ENCODE data around the gene ZP2. TPM values are rescaled to one million over a fixed set of nuclear protein-coding genes. Genes with fewer than 3 reads are reported as not detected.
"Not testable (repeated sequence)": the region's sequence is repeated elsewhere in the genome, so short reads cannot be mapped to it uniquely, and the experiment has no call there.

Gene ZP2
- not detected for total RNA-seq

DNA sequence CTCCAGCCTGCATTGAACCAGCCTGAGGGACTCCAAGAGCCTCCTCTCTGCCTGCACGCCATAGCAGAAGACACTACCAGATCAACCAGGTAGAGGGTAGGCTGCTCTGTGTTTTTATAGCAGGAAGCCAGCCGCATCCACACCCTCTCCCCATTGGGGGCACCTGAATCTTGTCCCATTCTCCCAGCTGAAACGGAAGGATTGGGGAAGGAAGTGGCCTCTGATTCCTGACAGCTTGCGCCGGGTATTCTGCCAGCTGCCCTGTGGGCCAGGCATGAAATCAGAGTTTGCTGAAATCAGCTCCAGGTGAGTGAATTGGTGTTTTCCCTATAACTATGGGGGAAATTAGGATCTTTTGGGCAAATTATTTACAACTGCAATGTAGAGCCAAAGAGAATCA, at the start of gene ZP2:
ZP2 (minus strand) TSS at position 89 of the 400 bp plus-strand sequence; CDS start at position 62, 27 bp downstream.
- Mint-ChIP-seq H3K4me1 (no peaks in the 10 kb centered on the region), H3K36me3 (ENCODE audit: low read depth) (no peaks in the 10 kb centered on the region), H3K4me3 (no peak within 1 kb of the TSS), H3K27ac (no peak within 1 kb of the TSS), H3K9me3 (ENCODE audit: low read depth) (no peaks in the 10 kb centered on the region), H3K27me3 (peaks cover 14% of the 10 kb centered on the region)
- ATAC-seq (no peak), DNase-seq (no peak)
- ChIA-PET CTCF (no interaction called here), POLR2A (no interaction called here)
- intact Hi-C loops (cut with DNase I, micrococcal nuclease): no loop called here

DNA sequence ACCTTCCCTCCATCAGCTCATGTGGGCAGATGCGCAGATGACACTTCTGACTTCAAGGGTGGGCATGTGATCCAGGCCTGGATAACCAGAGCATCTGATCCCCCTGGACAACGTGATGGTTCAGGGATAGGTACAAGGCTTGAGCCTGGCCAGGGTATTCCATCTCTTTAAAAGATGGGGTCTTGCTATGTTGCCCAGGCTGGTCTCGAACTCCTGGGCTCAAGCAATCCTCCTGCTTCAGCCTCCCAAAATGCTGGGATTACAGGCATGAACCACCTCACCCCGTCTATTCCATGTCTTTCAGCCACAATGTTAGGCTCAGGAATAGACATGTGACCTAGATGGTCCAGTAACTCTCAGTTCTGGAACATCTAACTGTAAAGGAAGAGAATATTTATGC, 45.9 kb upstream of the ZP2 start:
- Mint-ChIP-seq H3K27me3 (peaks cover 8% of the 10 kb centered on the region), H3K9me3 (ENCODE audit: low read depth) (no peaks in the 10 kb centered on the region), H3K4me3 (no peak overlapping the region), H3K36me3 (ENCODE audit: low read depth) (no peaks in the 10 kb centered on the region), H3K4me1 (no peaks in the 10 kb centered on the region), H3K27ac (no peak overlapping the region)
- POLR2A ChIA-PET: no interaction called here
- no peak for DNase-seq
- intact Hi-C loops (cut with DNase I, micrococcal nuclease): no loop called here
- ATAC-seq: no peak
- CTCF ChIA-PET: no interaction called here

DNA sequence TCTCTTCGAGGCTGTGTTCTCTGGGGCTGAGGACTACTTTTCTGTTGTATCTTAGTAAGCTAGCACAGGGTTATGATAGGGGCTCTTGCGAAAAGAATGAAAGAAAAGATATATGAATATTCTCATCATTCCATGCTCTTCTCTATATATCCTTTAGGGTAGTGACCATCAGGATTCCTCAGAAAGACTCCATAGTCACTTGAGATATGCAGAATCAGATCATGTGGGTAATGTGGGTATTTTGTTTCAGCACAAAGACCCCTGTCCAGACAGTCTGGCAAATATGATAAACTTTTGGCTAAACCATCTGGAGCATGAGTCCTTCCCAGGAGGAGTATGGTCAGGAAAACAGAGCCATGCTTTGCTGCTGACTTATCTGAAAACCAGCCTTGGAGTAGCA, 45.3 kb upstream of the ZP2 start:
- H3K36me3 Mint-ChIP-seq (ENCODE audit: low read depth): no peaks in the 10 kb centered on the region
- intact Hi-C loops (cut with DNase I, micrococcal nuclease): no loop called here
- ATAC-seq (no peak), DNase-seq (no peak)
- H3K4me1 Mint-ChIP-seq: no peaks in the 10 kb centered on the region
- POLR2A ChIA-PET: no interaction called here
- peaks cover 8% of the 10 kb centered on the region for H3K27me3 Mint-ChIP-seq
- no peak overlapping the region for H3K27ac Mint-ChIP-seq
- H3K4me3 Mint-ChIP-seq: no peak overlapping the region
- CTCF ChIA-PET: no interaction called here
- H3K9me3 Mint-ChIP-seq (ENCODE audit: low read depth): no peaks in the 10 kb centered on the region

DNA sequence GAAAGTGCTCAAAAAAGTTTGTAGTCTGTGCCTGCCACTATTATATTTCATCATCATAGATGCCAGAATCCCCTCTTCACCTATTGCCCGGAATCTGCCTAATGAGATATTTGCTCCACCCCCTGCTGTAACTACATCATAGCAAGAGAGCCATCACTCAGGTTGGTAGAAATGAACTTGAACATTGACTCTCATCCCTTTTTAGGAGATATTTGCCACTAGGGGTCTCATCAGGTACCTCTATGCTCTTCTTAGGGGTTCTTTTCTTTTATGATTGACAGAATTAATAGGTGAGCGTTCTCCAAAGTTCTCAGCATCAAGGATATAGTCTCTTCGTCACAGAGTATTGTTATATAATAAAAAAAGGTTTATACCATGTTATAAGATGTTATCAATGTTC, 42.1 kb upstream of the ZP2 start:
- H3K4me1 Mint-ChIP-seq: no peaks in the 10 kb centered on the region
- ChIA-PET CTCF (interaction anchor here (0.6 kb wide), 1 partner anchor 22 kb away, joined by 3 read pairs; no protein-coding TSS in a partner anchor), POLR2A (interaction anchor here (0.6 kb wide), 1 partner anchor 16 kb away, joined by 4 read pairs; no protein-coding TSS in a partner anchor)
- peaks cover 19% of the 10 kb centered on the region for H3K27me3 Mint-ChIP-seq
- DNase-seq (no peak), ATAC-seq (no peak)
- H3K9me3 Mint-ChIP-seq (ENCODE audit: low read depth): no peaks in the 10 kb centered on the region
- intact Hi-C loops (cut with DNase I, micrococcal nuclease): no loop called here
- H3K4me3 Mint-ChIP-seq: no peak overlapping the region
- H3K36me3 Mint-ChIP-seq (ENCODE audit: low read depth): no peaks in the 10 kb centered on the region
- no peak overlapping the region for H3K27ac Mint-ChIP-seq

DNA sequence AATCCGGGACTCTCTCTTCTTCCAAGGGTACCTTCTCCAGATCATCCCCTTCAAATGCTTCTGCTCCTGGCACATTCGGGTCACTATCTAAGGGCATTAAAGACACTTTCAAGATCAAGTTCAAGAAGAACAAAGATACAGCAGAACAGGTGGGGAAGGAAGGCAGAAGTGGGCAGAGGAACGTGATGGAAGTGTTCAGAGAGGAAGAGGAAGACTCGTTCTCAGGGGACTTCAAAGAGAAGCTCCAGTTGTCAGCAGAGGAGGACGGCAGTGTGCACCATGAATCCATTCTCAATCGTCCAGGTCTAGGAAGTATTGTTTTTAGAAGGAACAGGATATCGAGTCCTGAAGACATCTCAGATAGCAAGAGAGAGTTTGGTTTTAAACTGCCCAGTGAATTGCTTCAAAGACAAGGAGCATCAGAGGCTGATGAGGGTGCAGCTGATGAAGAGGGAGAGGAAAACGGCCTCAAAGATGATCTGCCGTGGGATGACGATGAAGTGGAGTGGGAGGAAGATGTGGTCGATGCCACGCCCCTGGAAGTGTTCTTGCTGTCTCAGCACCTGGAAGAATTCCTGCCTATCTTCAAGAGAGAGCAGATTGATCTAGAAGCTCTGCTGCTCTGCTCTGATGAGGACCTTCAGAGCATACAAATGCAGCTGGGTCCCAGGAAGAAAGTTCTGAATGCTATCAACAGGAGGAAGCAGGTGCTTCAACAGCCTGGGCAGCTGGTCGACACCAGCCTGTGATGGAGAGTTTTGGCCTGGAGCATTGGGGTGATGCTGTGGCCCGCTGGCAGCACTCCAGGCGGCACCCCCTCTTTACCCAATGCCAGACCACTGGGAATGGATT, 38.9 kb upstream of the ZP2 start:
- ATAC-seq (no peak), DNase-seq (no peak)
- Mint-ChIP-seq H3K4me3 (no peak overlapping the region), H3K27me3 (peaks cover 24% of the 10 kb centered on the region), H3K36me3 (ENCODE audit: low read depth) (no peaks in the 10 kb centered on the region), H3K4me1 (no peaks in the 10 kb centered on the region), H3K9me3 (ENCODE audit: low read depth) (no peaks in the 10 kb centered on the region), H3K27ac (no peak overlapping the region)
- POLR2A ChIA-PET: no interaction called here
- intact Hi-C loops (cut with DNase I, micrococcal nuclease): no loop called here
- CTCF ChIA-PET: interaction anchor here (0.6 kb wide), 1 partner anchor 251 kb away, joined by 4 read pairs; no protein-coding TSS in a partner anchor

DNA sequence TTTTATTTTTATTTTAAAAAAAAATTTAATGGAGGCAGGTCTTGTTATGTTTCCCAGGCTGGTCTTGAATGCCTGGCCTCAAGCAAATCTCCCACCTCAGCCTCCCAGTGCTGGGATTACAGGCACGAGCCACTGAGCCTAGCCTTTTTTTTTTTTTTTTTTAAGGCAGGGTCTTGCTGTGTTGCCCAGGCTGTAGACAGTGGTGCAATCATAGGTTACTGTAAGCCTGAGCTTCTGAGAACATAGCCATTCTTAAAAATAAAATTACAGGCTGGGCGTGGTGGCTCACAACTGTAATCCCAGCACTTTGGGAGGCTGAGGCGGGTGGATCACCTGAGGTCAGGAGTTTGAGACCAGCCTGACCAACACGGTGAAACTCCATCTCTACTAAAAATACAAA, 36.8 kb upstream of the ZP2 start:
- H3K4me1 Mint-ChIP-seq; ATAC-seq; DNase-seq; intact Hi-C loops (cut with DNase I, micrococcal nuclease); H3K27ac Mint-ChIP-seq; H3K4me3 Mint-ChIP-seq; POLR2A ChIA-PET; CTCF ChIA-PET; H3K36me3 Mint-ChIP-seq (ENCODE audit: low read depth); H3K9me3 Mint-ChIP-seq (ENCODE audit: low read depth): not testable (repeated sequence)
- peaks cover 21% of the 10 kb centered on the region for H3K27me3 Mint-ChIP-seq

DNA sequence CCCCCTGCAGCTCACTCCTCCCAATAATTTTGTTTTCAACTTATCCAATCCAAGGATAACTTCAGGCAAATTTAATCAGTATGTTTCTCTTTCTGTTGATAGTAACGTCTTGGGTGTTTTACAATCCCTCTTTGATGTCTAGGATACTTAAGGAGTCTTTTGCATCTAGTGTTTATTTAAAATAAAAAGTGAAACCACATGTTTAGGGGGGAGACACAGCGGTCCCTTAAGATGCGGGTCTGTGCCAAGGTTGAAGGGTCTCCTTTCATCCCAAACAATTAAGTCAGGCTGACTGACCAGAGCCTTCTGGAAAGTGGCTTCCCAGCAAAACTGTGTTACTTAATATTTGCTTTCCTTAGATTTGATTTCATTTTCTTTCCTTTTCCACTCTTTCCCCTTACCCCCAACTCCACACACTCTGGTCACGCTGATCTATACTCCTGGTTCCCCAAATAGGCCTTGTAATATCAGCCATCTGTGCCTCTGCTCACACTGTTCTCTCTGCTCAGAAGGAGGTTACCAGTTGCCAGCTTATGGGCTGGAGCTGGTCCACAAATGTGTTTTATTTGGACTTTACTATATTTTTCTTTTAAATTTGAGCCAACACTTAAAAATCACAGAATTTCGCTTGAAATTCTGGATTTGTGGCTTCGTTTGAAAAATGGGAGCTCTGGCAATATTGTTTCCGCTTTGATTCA, 33.3 kb upstream of the ZP2 start:
- POLR2A ChIA-PET: no interaction called here
- intact Hi-C loops (cut with DNase I, micrococcal nuclease): no loop called here
- ATAC-seq (no peak), DNase-seq (no peak)
- Mint-ChIP-seq H3K27me3 (peaks cover 18% of the 10 kb centered on the region), H3K9me3 (ENCODE audit: low read depth) (no peaks in the 10 kb centered on the region), H3K4me3 (no peak overlapping the region), H3K4me1 (no peaks in the 10 kb centered on the region), H3K36me3 (ENCODE audit: low read depth) (no peaks in the 10 kb centered on the region), H3K27ac (no peak overlapping the region)
- CTCF ChIA-PET: no interaction called here

DNA sequence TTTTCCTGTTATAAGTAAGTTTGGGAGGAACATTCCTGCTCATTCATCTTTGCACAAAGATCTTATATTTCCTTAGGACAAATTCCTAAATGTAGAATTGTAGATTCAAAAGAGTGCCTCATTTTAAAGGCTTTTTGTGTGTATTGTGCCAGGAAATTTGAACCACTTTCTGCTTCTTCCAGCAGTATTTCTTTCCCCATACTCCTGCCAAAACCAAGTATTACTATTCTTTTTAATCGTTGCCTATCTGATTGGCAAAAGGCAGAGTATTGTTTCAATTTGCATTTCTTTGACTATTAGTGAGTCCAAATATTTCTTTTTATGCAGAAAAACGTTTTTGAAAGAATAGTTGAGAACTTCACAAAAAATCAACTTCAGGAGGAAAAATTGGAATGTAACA, 31.4 kb upstream of the ZP2 start:
- no peak for DNase-seq
- Mint-ChIP-seq H3K4me1 (no peaks in the 10 kb centered on the region), H3K9me3 (ENCODE audit: low read depth) (no peaks in the 10 kb centered on the region), H3K36me3 (ENCODE audit: low read depth) (no peaks in the 10 kb centered on the region), H3K4me3 (no peak overlapping the region), H3K27me3 (peaks cover 18% of the 10 kb centered on the region), H3K27ac (no peak overlapping the region)
- intact Hi-C loops (cut with DNase I, micrococcal nuclease): no loop called here
- ATAC-seq: no peak
- ChIA-PET CTCF (no interaction called here), POLR2A (no interaction called here)

DNA sequence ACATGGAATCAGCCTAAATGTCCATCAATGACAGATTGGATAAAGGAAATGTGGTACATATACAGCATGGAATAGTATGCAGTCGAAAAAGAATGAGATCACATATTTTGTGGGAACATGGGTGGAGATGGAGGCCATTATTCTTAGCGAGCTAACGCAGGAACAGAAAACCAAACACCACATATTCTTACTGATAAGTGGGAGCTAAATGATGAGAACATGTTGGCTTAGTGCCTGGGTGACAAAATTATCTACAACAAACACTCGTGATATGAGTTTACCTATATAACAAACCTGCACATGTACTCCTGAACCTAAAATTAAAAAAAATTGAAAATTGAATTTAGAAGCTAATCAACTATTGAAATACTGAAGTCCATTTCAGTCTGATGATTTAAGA, 28.3 kb upstream of the ZP2 start:
- peaks cover 17% of the 10 kb centered on the region for H3K27me3 Mint-ChIP-seq

DNA sequence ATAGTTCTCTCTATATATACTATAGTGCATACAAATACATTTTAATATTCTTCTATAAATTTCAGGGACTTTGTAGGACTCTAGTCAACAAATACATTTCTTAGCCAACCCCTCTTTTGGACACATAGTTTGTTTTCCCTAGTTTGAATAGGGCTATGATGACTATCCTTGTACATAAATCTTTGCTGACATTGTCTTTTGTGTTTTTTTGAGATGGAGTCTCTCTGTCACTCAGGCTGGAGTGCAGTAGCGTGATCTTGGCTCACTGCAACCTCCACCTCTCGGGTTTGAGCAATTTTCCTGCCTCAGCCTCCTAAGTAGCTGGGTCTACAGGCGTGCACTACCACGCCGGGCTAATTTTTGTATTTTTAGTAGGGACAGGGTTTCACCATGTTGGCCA, 25.5 kb upstream of the ZP2 start:
- Mint-ChIP-seq H3K27me3 (peaks cover 27% of the 10 kb centered on the region), H3K4me1 (no peaks in the 10 kb centered on the region), H3K27ac (no peak overlapping the region), H3K36me3 (ENCODE audit: low read depth) (no peaks in the 10 kb centered on the region), H3K4me3 (no peak overlapping the region), H3K9me3 (ENCODE audit: low read depth) (no peaks in the 10 kb centered on the region)
- CTCF ChIA-PET: no interaction called here
- DNase-seq: no peak
- intact Hi-C loops (cut with DNase I, micrococcal nuclease): no loop called here
- ATAC-seq: no peak
- POLR2A ChIA-PET: no interaction called here

More for the DNA sequence above, 28.3 kb upstream of the ZP2 start:
- ChIA-PET CTCF (no interaction called here), POLR2A (no interaction called here)
- Mint-ChIP-seq H3K9me3 (ENCODE audit: low read depth) (no peaks in the 10 kb centered on the region), H3K36me3 (ENCODE audit: low read depth) (no peaks in the 10 kb centered on the region), H3K4me3 (no peak overlapping the region), H3K4me1 (no peaks in the 10 kb centered on the region), H3K27ac (no peak overlapping the region)
- ATAC-seq (no peak), DNase-seq (no peak)
- intact Hi-C loops (cut with DNase I, micrococcal nuclease): no loop called here

DNA sequence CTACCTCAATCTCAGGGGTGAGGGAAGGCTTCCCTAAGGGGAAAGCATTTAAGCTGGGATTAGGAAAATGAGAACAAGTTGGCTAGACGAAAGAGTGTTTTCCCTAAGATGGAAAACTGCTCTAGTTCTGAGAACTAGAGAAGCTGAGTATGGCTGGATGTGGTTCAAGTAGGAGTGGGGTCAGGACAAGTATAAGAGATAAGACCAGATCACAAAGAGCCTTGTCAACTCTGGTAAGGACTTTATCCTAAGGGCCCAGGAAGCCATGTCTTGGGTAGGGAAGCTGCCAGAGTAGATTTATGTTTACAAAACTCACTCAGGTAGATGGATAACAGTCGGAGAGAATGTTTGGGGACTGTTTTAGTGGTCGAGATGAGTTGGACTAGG, 23.8 kb upstream of the ZP2 start:
- Mint-ChIP-seq H3K36me3 (ENCODE audit: low read depth) (no peaks in the 10 kb centered on the region), H3K9me3 (ENCODE audit: low read depth) (no peaks in the 10 kb centered on the region), H3K4me1 (no peaks in the 10 kb centered on the region), H3K27ac (no peak overlapping the region), H3K4me3 (no peak overlapping the region), H3K27me3 (peaks cover 27% of the 10 kb centered on the region)
- POLR2A ChIA-PET: no interaction called here
- CTCF ChIA-PET: no interaction called here
- ATAC-seq: no peak
- intact Hi-C loops (cut with DNase I, micrococcal nuclease): no loop called here
- DNase-seq: no peak

DNA sequence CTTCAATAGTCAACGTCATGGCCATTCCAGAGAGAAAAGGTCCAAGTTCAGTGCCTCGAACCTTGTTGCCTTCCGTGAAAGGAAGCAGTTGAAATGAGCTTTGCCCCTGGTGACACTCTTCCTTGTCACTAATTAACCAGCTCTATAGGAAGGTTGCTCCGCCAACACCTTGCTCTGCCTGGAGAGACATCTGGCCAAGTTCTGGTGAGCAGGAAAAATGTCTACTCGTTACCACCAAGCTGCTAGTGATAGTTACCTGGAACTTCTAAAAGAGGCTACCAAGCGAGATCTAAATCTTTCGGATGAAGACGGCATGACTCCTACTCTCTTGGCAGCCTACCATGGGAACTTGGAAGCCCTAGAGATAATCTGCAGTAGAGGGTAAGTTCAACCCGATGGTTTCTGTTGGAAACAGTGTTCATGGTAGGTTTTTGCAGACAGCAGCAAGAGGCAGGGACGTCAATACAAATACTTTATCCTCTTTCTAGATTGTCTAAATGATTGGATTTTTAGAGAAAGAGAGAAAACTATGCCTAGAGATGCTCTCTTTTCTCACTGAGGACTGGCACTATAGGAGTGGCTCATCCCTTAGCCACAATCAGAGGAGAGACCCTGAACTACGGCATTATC, 22.3 kb upstream of the ZP2 start, which contains the start of gene ANKS4B:
ANKS4B (plus strand) TSS at position 179 of the 630 bp plus-strand sequence; CDS start at position 218, 39 bp downstream.
- peaks cover 31% of the 10 kb centered on the region for H3K27me3 Mint-ChIP-seq
- intact Hi-C loops (cut with DNase I, micrococcal nuclease): no loop called here
- H3K4me3 Mint-ChIP-seq: no peak within 1 kb of the TSS
- POLR2A ChIA-PET: no interaction called here
- ATAC-seq (no peak), DNase-seq (no peak)
- no peak within 1 kb of the TSS for H3K27ac Mint-ChIP-seq
- no peaks in the 10 kb centered on the region for H3K36me3 Mint-ChIP-seq (ENCODE audit: low read depth)
- H3K9me3 Mint-ChIP-seq (ENCODE audit: low read depth): no peaks in the 10 kb centered on the region
- H3K4me1 Mint-ChIP-seq: no peaks in the 10 kb centered on the region
- CTCF ChIA-PET: interaction anchor here (0.6 kb wide), 1 partner anchor 75 kb away, joined by 3 read pairs; the partner anchor contains the start of gene LDAF1
